Cardiac muscle cell (in vitro differentiated cells and primary cell): ENCODE measurements around the gene ALDH1L1. TPM values are rescaled to one million over a fixed set of nuclear protein-coding genes. Genes with fewer than 3 reads are reported as not detected.

ENCODE experiments used
- DNase-seq, 2 donors: peaks; one replicate each; pipeline versions ENCODE4 v3.0.0 to v3.0.0-alpha.2; 2010 to 2017; ENCODE audit warnings: low read depth in 1 of 2, low spot score in 1 of 2
- H3K27ac ChIP-seq: fragments of 200-600 bp; sonication (generic); 2 replicates; pipeline ENCODE4 v1.5.1; 2016
- H3K27me3 ChIP-seq: fragments of 200-600 bp; sonication (generic); 2 replicates; pipeline ENCODE4 v1.6.0; 2016; ENCODE audit warnings: control low read depth
- H3K36me3 ChIP-seq: fragments of 200-600 bp; sonication (generic); 2 replicates; pipeline ENCODE4 v1.5.1; 2016; ENCODE audit warnings: control low read depth
- H3K4me1 ChIP-seq: fragments of 200-600 bp; sonication (generic); 2 replicates; pipeline ENCODE4 v1.8.1; 2017; ENCODE audit warnings: low read depth, mild to moderate bottlenecking, mixed run types
- H3K4me3 ChIP-seq: fragments of 200-600 bp; sonication (generic); 2 replicates; pipeline ENCODE4 v1.5.1; 2016; ENCODE audit warnings: mild to moderate bottlenecking
- H3K9me3 ChIP-seq: fragments of 200-600 bp; sonication (generic); 2 replicates; pipeline ENCODE4 v1.5.1; 2017; ENCODE audit warnings: low read depth, mild to moderate bottlenecking, control low read depth
- polyA plus RNA-seq: library from polyadenylated mRNA; unstranded; fragments of >200 nt; fragmentation: Nextera tagmentation; extraction: Ambion mirVana; gene quantifications from 2 replicates; pipeline ENCODE4 v1.2.1, GENCODE V29; 2016
- total RNA-seq: library from RNA; depleted of rRNA; stranded (reverse); fragments of >200 nt; gene quantifications from 2 replicates; pipeline ENCODE4 v1.2.3, GENCODE V29; 2016
- TF ChIP-seq, protein P1 (sequence below): IDR thresholded peaks from 2 replicates; pipeline ENCODE4 v1.5.1; 2012; ENCODE audit warnings: low read depth, mild to moderate bottlenecking, low read length

ALDH1L1 gene
- total and polyA plus RNA-seq, 2 experiments from 2014 or later, result 0.98 to 2.6 TPM

DNA sequence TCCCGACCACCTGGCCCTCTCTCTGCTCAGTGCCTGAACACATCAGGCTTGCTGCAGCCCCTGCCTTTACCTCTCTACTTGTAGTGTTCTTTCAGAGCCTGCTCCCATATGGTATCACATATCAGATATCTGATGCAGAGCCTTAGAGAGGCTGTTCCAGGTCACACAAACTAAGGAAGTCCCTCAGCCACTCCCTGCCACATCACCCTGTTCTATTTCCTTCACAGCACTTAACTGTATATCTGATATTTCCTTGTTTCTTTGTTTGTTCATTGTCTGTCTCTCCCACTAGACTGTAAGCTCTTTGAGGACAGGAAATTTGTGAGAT, 976 bp upstream of the ALDH1L1 start:
- no peak overlapping the region for H3K27ac ChIP-seq
- DNase-seq, result no peak
- TF ChIP-seq, protein P1, sequence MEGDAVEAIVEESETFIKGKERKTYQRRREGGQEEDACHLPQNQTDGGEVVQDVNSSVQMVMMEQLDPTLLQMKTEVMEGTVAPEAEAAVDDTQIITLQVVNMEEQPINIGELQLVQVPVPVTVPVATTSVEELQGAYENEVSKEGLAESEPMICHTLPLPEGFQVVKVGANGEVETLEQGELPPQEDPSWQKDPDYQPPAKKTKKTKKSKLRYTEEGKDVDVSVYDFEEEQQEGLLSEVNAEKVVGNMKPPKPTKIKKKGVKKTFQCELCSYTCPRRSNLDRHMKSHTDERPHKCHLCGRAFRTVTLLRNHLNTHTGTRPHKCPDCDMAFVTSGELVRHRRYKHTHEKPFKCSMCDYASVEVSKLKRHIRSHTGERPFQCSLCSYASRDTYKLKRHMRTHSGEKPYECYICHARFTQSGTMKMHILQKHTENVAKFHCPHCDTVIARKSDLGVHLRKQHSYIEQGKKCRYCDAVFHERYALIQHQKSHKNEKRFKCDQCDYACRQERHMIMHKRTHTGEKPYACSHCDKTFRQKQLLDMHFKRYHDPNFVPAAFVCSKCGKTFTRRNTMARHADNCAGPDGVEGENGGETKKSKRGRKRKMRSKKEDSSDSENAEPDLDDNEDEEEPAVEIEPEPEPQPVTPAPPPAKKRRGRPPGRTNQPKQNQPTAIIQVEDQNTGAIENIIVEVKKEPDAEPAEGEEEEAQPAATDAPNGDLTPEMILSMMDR, result no peak
- no peaks in the 10 kb centered on the region for H3K4me1 ChIP-seq
- no peaks in the 10 kb centered on the region for H3K9me3 ChIP-seq
- no peaks in the 10 kb centered on the region for H3K36me3 ChIP-seq
- H3K4me3 ChIP-seq, result no peak overlapping the region
- H3K27me3 ChIP-seq, result peaks cover 29% of the 10 kb centered on the region

GRCh38 chr3:126179825-126180476, 435 bp downstream of the ALDH1L1 start:
- Histone ChIP-seq H3K4me3 (peak overlapping the region; percentile 44), H3K4me1 (no peaks in the 10 kb centered on the region), H3K27ac (no peak overlapping the region), H3K27me3 (peaks cover 29% of the 10 kb centered on the region), H3K36me3 (no peaks in the 10 kb centered on the region), H3K9me3 (no peaks in the 10 kb centered on the region)
- TF ChIP-seq, protein P1, result no peak
- peak; percentile 57 to 73 for DNase-seq

- Histone ChIP-seq H3K9me3 (no peaks in the 10 kb centered on the region), H3K36me3 (no peaks in the 10 kb centered on the region), H3K27ac (peak overlapping the region; percentile 59), H3K4me3 (no peak overlapping the region), H3K4me1 (peaks cover 8% of the 10 kb centered on the region), H3K27me3 (no peaks in the 10 kb centered on the region)
- peak in 1 of 2 donors; percentile 19 for DNase-seq
- TF ChIP-seq, protein P1, result no peak
Measured at GRCh38 chr3:126170073-126170777, 10.2 kb downstream of the ALDH1L1 start.

DNA sequence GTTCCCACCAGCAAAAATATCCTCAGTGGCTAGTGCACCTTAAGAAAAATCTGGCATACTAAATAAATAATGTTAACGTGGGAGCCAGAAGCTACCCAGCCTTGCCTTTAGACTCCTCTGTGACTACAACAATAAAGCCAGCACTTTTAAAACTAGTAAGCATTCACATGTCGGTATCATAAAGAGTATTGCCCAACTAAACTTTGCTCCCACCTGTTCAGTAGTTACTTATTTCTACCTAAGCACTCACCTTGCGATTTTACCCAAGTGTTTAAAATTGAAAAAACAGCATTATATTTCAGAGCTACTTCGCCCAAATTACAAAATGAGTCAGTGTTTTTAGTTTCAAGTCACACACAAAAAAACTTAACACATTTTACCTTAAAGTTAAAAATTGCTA, 12.8 kb downstream of the ALDH1L1 start:
- TF ChIP-seq, protein P1, result no peak

DNA sequence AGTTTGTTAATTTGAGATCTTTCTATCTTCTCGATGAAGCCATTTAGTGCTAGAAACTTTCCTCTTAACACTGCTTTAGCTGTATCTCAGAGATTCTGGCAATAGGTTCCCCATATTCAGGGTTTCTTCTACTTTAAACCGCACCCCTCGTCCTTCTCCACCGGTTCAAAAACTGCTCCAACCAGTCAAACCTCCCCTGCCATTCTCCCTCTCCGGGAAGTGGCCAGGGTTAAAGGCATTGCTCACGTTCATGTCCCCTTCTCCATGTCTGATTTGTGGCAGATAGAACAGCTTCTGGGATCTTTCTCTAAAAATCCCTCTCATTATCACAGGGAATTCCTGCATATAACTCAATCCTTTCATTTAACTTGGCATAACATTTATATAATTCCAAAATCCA, 14.4 kb downstream of the ALDH1L1 start:
- Histone ChIP-seq H3K4me3 (no peak overlapping the region), H3K4me1 (peaks cover 8% of the 10 kb centered on the region), H3K36me3 (no peaks in the 10 kb centered on the region), H3K27ac (no peak overlapping the region), H3K9me3 (no peaks in the 10 kb centered on the region), H3K27me3 (peaks cover 5% of the 10 kb centered on the region)
- DNase-seq, result no peak
- TF ChIP-seq, protein P1, result no peak

More for the DNA sequence above, 12.8 kb downstream of the ALDH1L1 start:
- Histone ChIP-seq H3K36me3 (no peaks in the 10 kb centered on the region), H3K27me3 (peaks cover 3% of the 10 kb centered on the region), H3K9me3 (no peaks in the 10 kb centered on the region), H3K4me1 (peaks cover 8% of the 10 kb centered on the region), H3K4me3 (no peak overlapping the region), H3K27ac (no peak overlapping the region)
- no peak for DNase-seq
